ENCODE measurements around the gene SERPINI2. TPM values are rescaled to one million over a fixed set of nuclear protein-coding genes. Genes with fewer than 3 reads are reported as not detected.

The SERPINI2 gene
- total RNA-seq = not detected in 2 replicates

GRCh38 chr3:167473863-167474262 is at the start of gene SERPINI2:
Gene SERPINI2 (minus strand): TSS chr3:167474042. CDS start chr3:167471834, 2,208 bp downstream.

Other genes starting within 250 kb of the SERPINI2 start
- gene ZBBX, start 93.7 kb downstream of the SERPINI2 start, total RNA-seq = 0.07 TPM in 1 of 2 replicates, not detected in the other
- gene WDR49, start 179.9 kb upstream of the SERPINI2 start, total RNA-seq = under 0.01 and 0.07 TPM in 2 replicates